ENCODE data around the gene TSPAN31.

Gene TSPAN31

GRCh38 chr12:57730336-57731067 lies 14.3 kb upstream of the TSPAN31 start:
- no peak for DNase-seq (ENCODE audit: extremely low spot score)
- no peak for TF ChIP-seq ELF4 (IDR thresholded peaks at IDR 0.05)
- no peak for TF ChIP-seq HDGF (IDR thresholded peaks at IDR 0.05; ENCODE audit: borderline replicate concordance)
- TF ChIP-seq ARNT (IDR thresholded peaks at IDR 0.05): no peak
- no peak for TF ChIP-seq NFRKB (IDR thresholded peaks at IDR 0.05)
- no peak for TF ChIP-seq CTBP1 (IDR thresholded peaks at IDR 0.05; ENCODE audit: borderline replicate concordance)
- ChIA-PET CTCF (no interaction called here), POLR2A (interaction anchor here (6.9 kb wide), 1 partner anchor 14 kb away, joined by 42 read pairs; the partner anchor contains the start of gene TSPAN31)

- TF ChIP-seq CTBP1 (IDR thresholded peaks at IDR 0.05; ENCODE audit: borderline replicate concordance) (no peak), BHLHE40 (IDR thresholded peaks at IDR 0.05; ENCODE audit: borderline replicate concordance) (no peak), NFRKB (IDR thresholded peaks at IDR 0.05) (no peak), L3MBTL2 (conservative IDR thresholded peaks at IDR 0.05) (no peak)
- ChIA-PET POLR2A (interaction anchor here (1.4 to 6.9 kb wide), 2 partner anchors 13 to 119 kb away, joined by 4 to 42 read pairs; partner anchors contain the start of gene TSPAN31), CTCF (no interaction called here)
- no peak for DNase-seq (ENCODE audit: extremely low spot score)
Observed at GRCh38 chr12:57731411-57732080, 13.3 kb upstream of the TSPAN31 start.

- no peak for DNase-seq (ENCODE audit: extremely low spot score)
- ChIA-PET POLR2A (interaction anchor here (1.4 to 6.9 kb wide), 2 partner anchors 13 to 120 kb away, joined by 4 to 42 read pairs; partner anchors contain the start of gene TSPAN31), CTCF (no interaction called here)
Observed at GRCh38 chr12:57732270-57732669, 12.6 kb upstream of the TSPAN31 start.

GRCh38 chr12:57732726-57733593 lies 11.9 kb upstream of the TSPAN31 start:
- DNase-seq (ENCODE audit: extremely low spot score): no peak
- ChIA-PET CTCF (no interaction called here), POLR2A (interaction anchor here (0.7 to 6.9 kb wide), 3 partner anchors 9 to 121 kb away, joined by 3 to 42 read pairs (median 4); partner anchors contain the start of gene TSPAN31)
- TF ChIP-seq HDGF (IDR thresholded peaks at IDR 0.05; ENCODE audit: borderline replicate concordance) (no peak), CTBP1 (IDR thresholded peaks at IDR 0.05; ENCODE audit: borderline replicate concordance) (no peak), FOXA1 (IDR thresholded peaks at IDR 0.05) (no peak), NFRKB (IDR thresholded peaks at IDR 0.05) (no peak), FOXM1 (IDR thresholded peaks at IDR 0.05; ENCODE audit: borderline replicate concordance) (no peak), LEF1 (IDR thresholded peaks at IDR 0.05; ENCODE audit: borderline replicate concordance) (no peak), SUZ12 (IDR thresholded peaks at IDR 0.05) (no peak), ARNT (IDR thresholded peaks at IDR 0.05) (no peak), FOXK2 (IDR thresholded peaks at IDR 0.05) (no peak), SP1 (IDR thresholded peaks at IDR 0.05) (no peak)

More at GRCh38 chr12:57732270-57732669, 12.6 kb upstream of the TSPAN31 start:
- no peak for TF ChIP-seq CTBP1 (IDR thresholded peaks at IDR 0.05; ENCODE audit: borderline replicate concordance)
- TF ChIP-seq FOXA1 (IDR thresholded peaks at IDR 0.05): no peak
- no peak for TF ChIP-seq SUZ12 (IDR thresholded peaks at IDR 0.05)
- TF ChIP-seq SP1 (IDR thresholded peaks at IDR 0.05): no peak
- no peak for TF ChIP-seq ELF4 (IDR thresholded peaks at IDR 0.05)
- no peak for TF ChIP-seq ARNT (IDR thresholded peaks at IDR 0.05)
- no peak for TF ChIP-seq HDGF (IDR thresholded peaks at IDR 0.05; ENCODE audit: borderline replicate concordance)
- TF ChIP-seq FOXM1 (IDR thresholded peaks at IDR 0.05; ENCODE audit: borderline replicate concordance): no peak
- TF ChIP-seq BHLHE40 (IDR thresholded peaks at IDR 0.05; ENCODE audit: borderline replicate concordance): no peak
- TF ChIP-seq FOXK2 (IDR thresholded peaks at IDR 0.05): no peak
- TF ChIP-seq ZNF384 (IDR thresholded peaks at IDR 0.05): no peak
- TF ChIP-seq PKNOX1 (IDR thresholded peaks at IDR 0.05): no peak

- ChIA-PET CTCF (interaction anchor here (3.6 kb wide), 1 partner anchor 8 kb away, joined by 25 read pairs; no protein-coding TSS in a partner anchor), POLR2A (interaction anchor here (6.9 kb wide), 1 partner anchor 11 kb away, joined by 42 read pairs; the partner anchor contains the start of gene TSPAN31)
- TF ChIP-seq HDGF (IDR thresholded peaks at IDR 0.05; ENCODE audit: borderline replicate concordance): no peak
- no peak for TF ChIP-seq ZNF384 (IDR thresholded peaks at IDR 0.05)
- no peak for TF ChIP-seq BHLHE40 (IDR thresholded peaks at IDR 0.05; ENCODE audit: borderline replicate concordance)
- no peak for TF ChIP-seq NFRKB (IDR thresholded peaks at IDR 0.05)
- DNase-seq (ENCODE audit: extremely low spot score): no peak
Observed at GRCh38 chr12:57733928-57734327, 10.9 kb upstream of the TSPAN31 start.

- no peak for TF ChIP-seq TARDBP (IDR thresholded peaks at IDR 0.05)
- TF ChIP-seq CTBP1 (IDR thresholded peaks at IDR 0.05; ENCODE audit: borderline replicate concordance): no peak
- TF ChIP-seq PKNOX1 (IDR thresholded peaks at IDR 0.05): no peak
- no peak for TF ChIP-seq ARNT (IDR thresholded peaks at IDR 0.05)
- ChIA-PET CTCF (interaction anchor here (3.6 kb wide), 1 partner anchor 9 kb away, joined by 25 read pairs; no protein-coding TSS in a partner anchor), POLR2A (interaction anchor here (1.3 to 6.9 kb wide), 3 partner anchors 8 to 14 kb away, joined by 4 to 42 read pairs (median 29); partner anchors contain the start of gene TSPAN31)
- no peak for DNase-seq (ENCODE audit: extremely low spot score)
Observed at GRCh38 chr12:57734591-57734990, 10.2 kb upstream of the TSPAN31 start.
